GM12872 (cell line): Measurements from ENCODE around the gene MMRN2.

Experiments used
- CTCF ChIP-seq: IDR thresholded peaks from 3 replicates; pipeline ENCODE4 v1.5.1; 2011; ENCODE audit warnings: low read depth, mild to moderate bottlenecking, low read length, moderate library complexity; ENCODE audit not compliant: insufficient read depth

The MMRN2 gene

GRCh38 chr10:86968994-86969355 lies 11.6 kb upstream of the MMRN2 start:
- TF ChIP-seq CTCF: no peak

GRCh38 chr10:86968271-86968993 lies 11.0 kb upstream of the MMRN2 start, which contains the start of gene ADIRF:
ADIRF (plus strand) TSS chr10:86968482; CDS start chr10:86968545, 63 bp downstream.
- TF ChIP-seq CTCF: no peak

DNA sequence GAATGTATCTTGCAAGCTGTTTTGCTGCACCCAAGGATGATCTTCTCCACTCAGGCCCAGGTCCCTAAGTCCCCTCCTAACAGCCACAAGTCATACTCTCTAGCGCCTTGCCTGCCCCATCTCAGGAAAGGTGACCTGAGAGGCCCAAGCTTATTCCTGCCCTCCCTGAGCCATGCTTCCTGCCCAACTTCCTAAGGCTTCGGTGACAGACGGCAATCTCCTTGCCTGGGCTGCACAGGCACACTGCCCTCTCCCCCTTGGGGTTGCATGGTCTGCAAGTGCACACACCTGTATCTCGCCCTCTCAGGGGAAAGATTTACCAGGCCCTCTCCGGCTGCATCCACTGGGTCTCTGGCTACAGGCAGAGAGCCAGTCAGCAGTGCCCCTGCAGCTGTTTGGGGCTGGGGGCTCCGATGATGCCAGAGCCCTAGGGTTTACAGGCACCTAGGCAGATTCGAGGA lies 10.1 kb upstream of the MMRN2 start:
- TF ChIP-seq CTCF: no peak

DNA sequence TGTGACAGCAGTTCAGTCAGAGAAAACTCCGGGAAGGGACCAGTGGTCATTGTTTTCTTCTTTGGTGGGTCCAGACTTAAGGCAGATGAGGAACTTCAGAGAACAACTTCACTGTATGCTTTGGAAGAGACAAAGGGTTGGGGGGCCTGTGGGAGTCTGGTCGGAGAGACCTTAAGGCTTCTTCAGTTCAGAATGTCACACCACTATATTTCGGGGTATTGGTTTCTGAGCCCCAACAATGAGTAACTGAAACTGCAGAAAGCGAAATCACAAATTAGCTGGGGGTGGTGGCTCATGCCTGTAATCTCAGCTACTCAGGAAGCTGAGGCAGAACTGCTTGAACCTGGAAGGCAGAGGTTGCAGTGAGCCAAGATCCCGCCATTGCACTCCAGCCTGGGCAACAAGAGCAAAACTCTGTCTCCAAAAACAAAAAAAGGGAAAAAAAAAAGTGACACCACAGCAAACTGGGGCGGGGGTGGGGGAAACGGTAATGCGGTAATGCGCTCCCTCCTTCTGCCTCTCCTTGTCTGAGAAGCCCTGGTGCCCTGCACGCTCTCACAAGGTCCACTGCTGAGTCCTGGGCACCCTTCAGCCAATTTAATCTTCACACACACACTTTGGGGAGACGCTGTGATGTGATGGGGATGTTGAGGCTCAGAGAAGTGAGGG lies 8.7 kb upstream of the MMRN2 start:
- no peak for TF ChIP-seq CTCF

- TF ChIP-seq CTCF: no peak
These were observed 7.4 kb upstream of the MMRN2 start for GRCh38 chr10:86964847-86965190.

- no peak for TF ChIP-seq CTCF
These were observed 6.8 kb upstream of the MMRN2 start for GRCh38 chr10:86964061-86964846.

DNA sequence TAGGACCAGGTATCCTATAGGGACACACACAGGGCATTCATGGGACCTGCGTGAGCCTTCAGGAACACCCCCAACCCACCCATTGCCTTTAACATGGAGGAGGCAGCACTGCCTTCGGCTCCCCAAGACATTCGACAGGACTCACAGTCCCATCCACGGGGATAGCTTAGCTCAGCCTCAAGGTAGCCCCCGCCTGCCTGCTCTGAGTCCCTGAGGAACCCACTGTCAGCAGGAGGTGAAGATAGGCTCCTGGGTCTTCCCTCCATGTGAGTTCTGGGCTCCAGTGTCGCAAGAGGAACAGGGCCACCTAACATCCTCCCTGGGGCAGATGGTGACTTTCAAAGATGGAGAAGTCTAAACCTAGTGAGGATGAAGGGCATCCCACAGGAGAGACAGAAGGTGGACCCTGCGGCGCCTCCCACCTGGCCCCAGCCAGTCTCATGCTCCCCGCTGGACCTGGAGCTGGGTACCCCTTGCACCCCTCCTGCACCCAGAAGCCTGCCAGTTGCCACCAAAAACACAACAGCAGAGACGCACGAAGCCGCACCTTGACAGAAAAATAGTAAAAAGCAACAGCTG lies 6.0 kb upstream of the MMRN2 start:
- TF ChIP-seq CTCF: no peak
